Fibroblast of mammary gland (primary cell): Measurements from ENCODE around the gene RAC2.

Source experiments
- DNase-seq: peaks from one replicate; pipeline ENCODE4 v3.0.0-alpha.2; 2010; ENCODE audit warnings: low read depth
- H3K4me3 ChIP-seq: 2 replicates; pipeline ENCODE4 v1.5.1; 2011; ENCODE audit warnings: low read depth, mild to moderate bottlenecking, low read length, moderate library complexity; ENCODE audit not compliant: control insufficient read depth
- TF ChIP-seq, protein P1 (sequence below): conservative IDR thresholded peaks from 2 replicates; pipeline ENCODE4 v1.5.1; 2011; ENCODE audit warnings: low read depth, low read length, inconsistent platforms; ENCODE audit not compliant: control insufficient read depth, insufficient read depth

RAC2 gene

DNA sequence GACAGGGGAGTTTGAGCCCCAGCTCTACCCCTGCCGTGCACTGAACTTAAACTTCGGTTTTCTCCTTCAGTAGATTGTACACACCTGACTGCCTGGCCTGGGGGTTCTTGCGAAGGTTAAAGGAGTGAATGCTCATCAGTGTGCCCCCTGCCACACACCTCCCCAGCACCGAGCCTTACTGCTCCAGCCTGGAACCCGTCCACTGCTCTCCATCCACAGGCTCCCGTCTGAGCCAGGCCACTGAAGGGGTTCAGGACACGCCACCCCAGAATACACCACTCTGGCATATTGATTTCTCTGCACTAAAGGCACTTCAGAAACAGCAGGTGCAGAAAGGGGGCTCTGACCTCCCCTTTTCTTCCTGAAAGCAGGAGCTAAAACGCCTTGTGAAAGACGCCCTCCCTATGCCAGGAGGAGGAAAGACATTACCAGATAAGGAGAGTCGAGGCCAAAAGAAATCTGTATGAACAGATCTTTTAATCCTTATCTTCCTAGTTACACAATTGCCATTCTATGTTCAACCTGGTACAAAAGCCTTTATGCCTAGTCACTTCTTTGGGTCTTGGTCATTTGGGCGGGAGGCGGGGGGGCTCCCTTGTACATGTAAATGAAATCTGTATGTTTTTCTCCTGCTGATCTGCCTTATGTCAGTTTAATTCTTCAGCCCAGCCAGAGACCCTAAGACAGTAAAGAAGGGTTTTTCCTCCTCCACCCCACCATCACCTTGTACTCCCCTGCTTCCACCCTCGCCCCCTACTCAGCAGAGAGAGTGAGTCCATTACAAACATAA, 29.9 kb downstream of the RAC2 start:
- TF ChIP-seq, protein P1, sequence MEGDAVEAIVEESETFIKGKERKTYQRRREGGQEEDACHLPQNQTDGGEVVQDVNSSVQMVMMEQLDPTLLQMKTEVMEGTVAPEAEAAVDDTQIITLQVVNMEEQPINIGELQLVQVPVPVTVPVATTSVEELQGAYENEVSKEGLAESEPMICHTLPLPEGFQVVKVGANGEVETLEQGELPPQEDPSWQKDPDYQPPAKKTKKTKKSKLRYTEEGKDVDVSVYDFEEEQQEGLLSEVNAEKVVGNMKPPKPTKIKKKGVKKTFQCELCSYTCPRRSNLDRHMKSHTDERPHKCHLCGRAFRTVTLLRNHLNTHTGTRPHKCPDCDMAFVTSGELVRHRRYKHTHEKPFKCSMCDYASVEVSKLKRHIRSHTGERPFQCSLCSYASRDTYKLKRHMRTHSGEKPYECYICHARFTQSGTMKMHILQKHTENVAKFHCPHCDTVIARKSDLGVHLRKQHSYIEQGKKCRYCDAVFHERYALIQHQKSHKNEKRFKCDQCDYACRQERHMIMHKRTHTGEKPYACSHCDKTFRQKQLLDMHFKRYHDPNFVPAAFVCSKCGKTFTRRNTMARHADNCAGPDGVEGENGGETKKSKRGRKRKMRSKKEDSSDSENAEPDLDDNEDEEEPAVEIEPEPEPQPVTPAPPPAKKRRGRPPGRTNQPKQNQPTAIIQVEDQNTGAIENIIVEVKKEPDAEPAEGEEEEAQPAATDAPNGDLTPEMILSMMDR: no peak
- no peak overlapping the region for H3K4me3 ChIP-seq
- no peak for DNase-seq

DNA sequence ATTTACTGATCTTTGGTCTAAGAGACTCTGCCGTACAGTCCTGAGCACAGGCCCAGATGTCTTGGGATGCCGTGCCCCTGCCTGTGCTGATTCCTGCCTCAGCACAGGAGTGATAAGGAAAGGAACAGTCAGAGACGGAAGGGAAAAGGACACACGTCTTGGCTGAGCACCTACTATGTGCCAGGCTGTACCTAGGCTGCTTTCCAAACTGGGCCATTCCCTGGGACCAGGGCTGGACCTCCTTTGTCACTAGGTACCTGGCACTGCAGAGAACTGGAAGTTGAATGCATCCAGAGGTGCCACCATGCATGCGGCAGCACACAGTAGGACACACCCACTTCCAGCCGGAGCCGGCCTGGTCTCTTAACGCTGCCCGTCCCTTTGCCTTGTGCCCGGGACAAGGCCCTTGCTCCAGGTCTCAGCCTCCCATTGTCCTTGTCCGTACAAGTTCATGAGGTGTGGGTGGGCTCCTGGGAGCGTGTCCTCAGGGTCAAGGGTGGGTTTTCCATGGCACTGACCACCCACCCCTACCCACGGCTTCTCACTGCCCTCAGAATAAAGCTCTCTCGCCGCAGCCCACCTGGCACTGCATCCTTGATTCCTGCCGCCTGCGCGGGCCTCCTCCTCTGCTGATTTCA, 30.7 kb downstream of the RAC2 start:
- no peak overlapping the region for H3K4me3 ChIP-seq
- TF ChIP-seq, protein P1: no peak
- no peak for DNase-seq

DNA sequence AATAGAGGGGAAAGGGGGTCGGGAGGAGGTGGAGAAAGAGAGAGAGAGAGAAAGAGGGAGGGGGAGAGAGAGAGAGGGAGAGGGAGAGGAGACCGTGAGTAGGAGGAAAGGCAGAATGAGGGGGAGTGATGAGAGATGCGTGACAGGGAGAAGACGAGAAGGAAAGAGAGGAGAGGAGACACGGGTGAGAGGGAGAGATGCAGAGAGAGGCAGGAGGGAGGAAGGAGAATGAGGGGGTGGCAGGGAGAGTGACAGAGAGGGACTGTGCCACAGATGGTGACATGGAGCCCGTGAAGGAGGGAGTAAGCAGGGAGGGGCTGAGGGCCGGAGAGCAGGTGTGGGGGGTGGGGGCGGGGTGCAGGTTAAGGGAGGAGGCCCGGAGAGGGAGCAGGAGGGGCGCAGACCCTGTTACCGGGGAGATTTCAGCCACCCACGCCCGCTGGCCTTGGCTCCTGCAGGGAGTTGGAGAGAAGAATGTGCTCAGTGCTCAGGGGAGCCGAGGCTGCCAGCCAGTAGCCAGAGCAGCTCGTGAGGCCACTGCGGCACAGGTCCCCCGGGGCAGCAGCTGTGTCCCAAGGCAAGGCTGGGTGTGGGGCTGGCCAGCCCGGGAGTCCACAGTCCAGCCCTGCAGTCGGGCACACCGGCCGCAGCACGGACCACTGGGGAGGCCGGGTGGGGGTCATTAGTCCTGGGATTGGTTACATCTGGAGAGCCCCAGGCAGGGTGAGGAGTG, 31.7 kb downstream of the RAC2 start, which contains the start of gene SSTR3:
TSS of gene SSTR3 (minus strand) at position 304 of the 733 bp plus-strand sequence. CDS start 4,674 bp downstream, outside the sequence.
- DNase-seq: no peak
- H3K4me3 ChIP-seq: no peak within 1 kb of the TSS
- TF ChIP-seq, protein P1: no peak

DNA sequence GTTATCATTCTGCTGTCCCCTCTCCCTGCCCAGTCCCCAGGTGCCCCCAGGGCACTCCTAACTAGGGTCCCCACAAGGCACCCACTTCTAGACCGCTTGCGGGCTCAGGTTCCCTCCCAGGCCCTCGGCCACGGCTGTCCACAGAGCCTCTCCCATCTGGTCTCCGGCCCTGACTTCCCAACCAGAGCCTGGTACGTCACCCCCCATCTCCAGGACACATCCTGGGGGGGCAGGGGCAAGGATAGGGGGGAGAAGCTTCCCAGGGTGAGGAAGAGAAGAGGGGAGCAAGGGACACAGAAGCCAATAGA, 32.2 kb downstream of the RAC2 start:
- H3K4me3 ChIP-seq: no peak overlapping the region
- no peak for DNase-seq
- TF ChIP-seq, protein P1: no peak

DNA sequence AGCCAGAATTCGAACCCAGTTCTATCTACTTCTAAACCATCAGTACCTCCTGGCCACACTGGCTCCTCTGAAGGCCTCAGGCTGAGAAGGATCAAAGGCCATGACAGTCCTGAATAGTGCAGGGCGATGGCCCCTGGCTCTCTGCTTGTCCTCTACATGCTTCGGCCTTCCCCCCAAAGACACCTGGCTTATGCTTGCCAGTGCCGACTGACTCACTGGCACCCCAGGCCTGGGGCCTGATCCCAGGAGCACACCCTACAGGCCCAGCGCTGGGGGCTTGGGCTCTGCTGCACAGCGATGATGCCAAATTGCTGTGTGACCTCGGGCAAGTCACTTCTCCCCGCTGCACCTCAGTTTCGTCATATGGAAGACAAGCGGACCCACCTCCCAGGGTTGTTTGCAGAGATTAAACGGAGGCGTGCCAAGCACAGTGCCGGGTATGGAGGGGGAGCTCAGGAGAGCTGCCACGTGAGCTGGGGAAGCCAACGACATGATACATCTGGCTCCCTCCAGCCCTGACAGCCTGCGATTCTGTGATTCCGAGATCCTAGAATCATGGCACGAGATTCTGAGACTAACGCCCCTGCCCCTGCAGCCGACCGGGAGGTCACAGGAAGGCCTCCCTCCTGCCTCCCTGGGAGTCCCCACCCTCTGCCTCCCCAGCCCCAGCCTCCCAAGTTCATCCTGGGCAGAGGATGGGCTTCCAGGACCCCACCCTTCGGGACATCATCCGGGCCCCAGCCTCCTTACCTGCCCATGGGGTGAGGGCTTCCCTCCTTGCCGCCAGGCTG, 32.8 kb downstream of the RAC2 start:
- DNase-seq: no peak
- no peak overlapping the region for H3K4me3 ChIP-seq
- TF ChIP-seq, protein P1: no peak

DNA sequence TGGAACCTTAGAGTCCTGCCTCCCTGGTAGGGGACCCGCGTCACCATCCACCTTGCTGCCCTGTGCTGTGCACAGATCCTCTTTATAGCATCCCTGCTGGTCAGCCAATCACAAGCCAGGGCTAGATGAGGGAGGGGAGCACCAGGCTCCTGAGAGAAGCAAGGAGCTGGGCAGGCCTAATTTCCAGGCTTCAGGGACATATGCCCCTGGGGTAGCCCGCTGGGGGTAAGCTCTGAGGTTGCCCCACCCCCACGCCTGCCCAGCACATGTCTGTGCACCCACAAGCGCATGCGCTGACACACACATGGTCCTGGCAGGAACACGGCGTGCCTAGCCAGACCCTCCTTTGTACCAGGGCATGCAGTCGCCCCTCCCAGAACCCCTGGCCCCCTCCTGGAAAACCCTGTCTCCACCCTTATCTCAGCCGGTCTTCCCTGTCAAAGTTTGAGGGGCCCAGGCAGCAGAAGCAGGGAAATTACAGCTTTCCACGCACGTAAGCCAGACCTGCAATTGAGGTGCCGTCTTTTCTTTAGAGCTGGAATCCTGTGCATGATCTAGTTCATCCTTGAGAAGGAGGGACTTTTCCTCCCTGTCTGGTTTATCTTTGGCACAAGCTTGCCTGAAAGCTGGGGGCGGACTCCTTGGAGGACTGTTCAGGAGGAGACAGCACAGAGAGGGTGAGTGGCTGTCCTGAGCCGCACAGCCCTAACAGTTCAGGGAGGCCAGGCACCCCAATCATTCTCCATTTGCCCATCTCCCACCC, 33.8 kb downstream of the RAC2 start:
- DNase-seq: no peak
- H3K4me3 ChIP-seq: no peak overlapping the region
- TF ChIP-seq, protein P1: no peak
